Activated naive CD8-positive, alpha-beta T cell (primary cell): ENCODE measurements around the gene PHOSPHO1.
"Not testable (repeated sequence)": the region's sequence is repeated elsewhere in the genome, so short reads cannot be mapped to it uniquely, and the experiment has no call there.

Source experiments
- H3K27ac Mint-ChIP-seq: one replicate; pipeline ENCODE4 v1.8.0; 2021; ENCODE audit warnings: mixed read lengths
- H3K27me3 Mint-ChIP-seq: one replicate; pipeline ENCODE4 v1.8.0; 2021; ENCODE audit warnings: mixed read lengths
- H3K36me3 Mint-ChIP-seq: one replicate; pipeline ENCODE4 v1.8.0; 2021; ENCODE audit warnings: mixed read lengths
- H3K4me1 Mint-ChIP-seq: one replicate; pipeline ENCODE4 v1.8.0; 2021; ENCODE audit warnings: low read depth, mixed read lengths
- H3K4me3 Mint-ChIP-seq: one replicate; pipeline ENCODE4 v1.8.0; 2021; ENCODE audit warnings: mild to moderate bottlenecking, mixed read lengths
- H3K9me3 Mint-ChIP-seq: one replicate; pipeline ENCODE4 v1.8.0; 2021; ENCODE audit warnings: low read depth, mixed read lengths

PHOSPHO1 gene

GRCh38 chr17:49195751-49196150 lies 34.8 kb downstream of the PHOSPHO1 start:
- no peak overlapping the region for H3K27ac Mint-ChIP-seq
- H3K4me1 Mint-ChIP-seq: peaks cover 27% of the 10 kb centered on the region
- H3K4me3 Mint-ChIP-seq: no peak overlapping the region

GRCh38 chr17:49194297-49194607 lies 36.3 kb downstream of the PHOSPHO1 start:
- Mint-ChIP-seq H3K27ac (peak overlapping the region; percentile 42), H3K4me3 (peak overlapping the region; percentile 89), H3K9me3 (no peaks in the 10 kb centered on the region), H3K27me3 (no peaks in the 10 kb centered on the region), H3K4me1 (peaks cover 30% of the 10 kb centered on the region), H3K36me3 (no peaks in the 10 kb centered on the region)

More at GRCh38 chr17:49195751-49196150, 34.8 kb downstream of the PHOSPHO1 start:
- H3K9me3 Mint-ChIP-seq: no peaks in the 10 kb centered on the region
- H3K36me3 Mint-ChIP-seq: no peaks in the 10 kb centered on the region
- H3K27me3 Mint-ChIP-seq: no peaks in the 10 kb centered on the region

DNA sequence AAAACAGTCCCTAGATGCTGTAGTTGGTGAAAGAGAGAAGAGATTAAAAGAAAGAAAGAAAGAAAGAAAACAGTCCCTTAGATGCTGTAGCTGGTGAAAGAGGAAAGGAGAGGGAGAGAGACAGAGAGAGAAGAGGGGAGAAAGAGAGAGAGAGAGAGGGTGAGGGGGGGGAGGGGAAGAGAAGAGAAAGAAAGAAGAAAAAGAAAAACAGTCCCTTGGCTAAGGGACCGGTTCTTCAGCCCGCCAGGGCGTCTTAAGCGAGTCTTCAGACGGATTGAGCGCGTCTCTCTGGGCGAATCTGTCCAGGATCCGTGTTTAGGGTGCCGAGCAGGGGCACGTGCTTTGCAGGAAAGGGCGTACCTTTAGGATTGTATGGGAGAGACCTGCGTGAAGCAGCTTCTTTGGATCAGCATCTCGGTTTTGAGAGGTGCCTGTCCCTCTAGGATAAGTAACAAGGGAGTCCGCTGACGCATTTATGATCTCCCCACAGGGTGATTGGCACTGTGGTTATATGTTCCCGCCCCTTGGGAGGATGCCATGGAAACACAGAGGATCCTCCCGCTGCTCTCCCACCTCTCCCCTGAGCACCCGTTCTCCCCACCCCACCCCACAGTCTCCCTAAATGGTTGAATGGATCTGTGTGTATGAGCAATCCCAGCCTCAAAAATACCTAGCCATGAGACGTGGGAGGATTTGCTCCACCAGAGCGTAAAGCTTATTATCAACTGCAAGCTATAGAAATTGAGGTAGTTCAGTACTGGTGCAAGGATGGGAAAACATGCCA lies 36.9 kb downstream of the PHOSPHO1 start:
- Mint-ChIP-seq H3K27me3 (no peaks in the 10 kb centered on the region), H3K4me1 (peaks cover 30% of the 10 kb centered on the region), H3K9me3 (no peaks in the 10 kb centered on the region), H3K36me3 (no peaks in the 10 kb centered on the region), H3K4me3 (peak overlapping the region; percentile 89), H3K27ac (peak overlapping the region; percentile 96)

DNA sequence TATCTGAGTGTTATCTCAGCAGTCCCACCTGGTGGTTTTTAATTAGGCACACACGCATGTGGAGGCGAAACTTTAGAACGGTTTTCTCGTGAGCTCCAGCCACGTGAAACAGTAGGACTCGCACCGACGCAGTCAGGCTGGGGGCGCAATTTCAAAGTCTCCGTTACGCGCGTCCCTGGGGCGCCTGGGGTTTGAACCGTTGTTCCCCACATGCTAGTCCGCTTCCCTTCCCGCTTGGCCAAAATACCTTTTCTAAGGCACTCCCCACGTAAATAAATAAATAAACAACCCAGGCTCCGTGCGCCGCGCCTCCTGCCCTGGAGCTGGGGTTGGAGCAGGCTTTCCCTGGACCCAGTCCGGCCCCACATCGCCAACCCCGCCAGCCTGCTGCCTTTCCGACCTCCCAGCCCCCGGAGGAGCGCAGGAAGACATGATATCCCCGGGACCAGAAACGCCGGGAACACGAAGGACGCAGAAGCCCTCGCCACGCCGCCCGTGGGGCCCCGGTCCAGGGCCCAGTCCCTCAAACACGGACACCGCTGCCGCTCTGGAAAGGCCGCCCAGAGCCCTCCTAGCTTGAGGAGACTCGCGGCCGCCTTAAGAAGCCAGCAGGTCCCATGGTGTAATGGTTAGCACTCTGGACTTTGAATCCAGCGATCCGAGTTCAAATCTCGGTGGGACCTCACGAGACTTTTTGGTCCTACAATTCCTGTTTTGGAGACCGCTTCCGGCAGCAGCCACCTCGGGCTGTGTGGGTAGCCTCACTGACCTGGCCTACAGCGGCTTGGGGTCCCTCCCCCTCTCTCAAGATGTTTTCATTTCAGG lies 38.5 kb downstream of the PHOSPHO1 start:
- peak overlapping the region; percentile 89 for H3K4me3 Mint-ChIP-seq
- no peaks in the 10 kb centered on the region for H3K27me3 Mint-ChIP-seq
- no peaks in the 10 kb centered on the region for H3K36me3 Mint-ChIP-seq
- H3K27ac Mint-ChIP-seq: peak overlapping the region; percentile 96
- peaks cover 28% of the 10 kb centered on the region for H3K4me1 Mint-ChIP-seq
- H3K9me3 Mint-ChIP-seq: no peaks in the 10 kb centered on the region

GRCh38 chr17:49191409-49191916 lies 39.1 kb downstream of the PHOSPHO1 start:
- H3K4me3 Mint-ChIP-seq: peak overlapping the region; percentile 89
- no peaks in the 10 kb centered on the region for H3K36me3 Mint-ChIP-seq
- no peaks in the 10 kb centered on the region for H3K9me3 Mint-ChIP-seq
- peaks cover 28% of the 10 kb centered on the region for H3K4me1 Mint-ChIP-seq
- peak overlapping the region; percentile 96 for H3K27ac Mint-ChIP-seq
- no peaks in the 10 kb centered on the region for H3K27me3 Mint-ChIP-seq

GRCh38 chr17:49190932-49191331 lies 39.7 kb downstream of the PHOSPHO1 start:
- Mint-ChIP-seq H3K9me3 (no peaks in the 10 kb centered on the region), H3K27ac (peak overlapping the region; percentile 73), H3K27me3 (no peaks in the 10 kb centered on the region), H3K4me3 (peak overlapping the region; percentile 44), H3K4me1 (peaks cover 27% of the 10 kb centered on the region), H3K36me3 (no peaks in the 10 kb centered on the region)

GRCh38 chr17:49187301-49187700 lies 43.3 kb downstream of the PHOSPHO1 start:
- no peak overlapping the region for H3K27ac Mint-ChIP-seq
- H3K9me3 Mint-ChIP-seq: no peaks in the 10 kb centered on the region
- peaks cover 12% of the 10 kb centered on the region for H3K4me1 Mint-ChIP-seq
- H3K4me3 Mint-ChIP-seq: no peak overlapping the region
- H3K27me3 Mint-ChIP-seq: no peaks in the 10 kb centered on the region
- H3K36me3 Mint-ChIP-seq: peaks cover 4% of the 10 kb centered on the region

- not testable (repeated sequence) for H3K36me3 Mint-ChIP-seq, H3K27ac Mint-ChIP-seq, H3K4me3 Mint-ChIP-seq, H3K4me1 Mint-ChIP-seq, H3K27me3 Mint-ChIP-seq, H3K9me3 Mint-ChIP-seq
Observed at GRCh38 chr17:49185381-49185780, 45.2 kb downstream of the PHOSPHO1 start.

DNA sequence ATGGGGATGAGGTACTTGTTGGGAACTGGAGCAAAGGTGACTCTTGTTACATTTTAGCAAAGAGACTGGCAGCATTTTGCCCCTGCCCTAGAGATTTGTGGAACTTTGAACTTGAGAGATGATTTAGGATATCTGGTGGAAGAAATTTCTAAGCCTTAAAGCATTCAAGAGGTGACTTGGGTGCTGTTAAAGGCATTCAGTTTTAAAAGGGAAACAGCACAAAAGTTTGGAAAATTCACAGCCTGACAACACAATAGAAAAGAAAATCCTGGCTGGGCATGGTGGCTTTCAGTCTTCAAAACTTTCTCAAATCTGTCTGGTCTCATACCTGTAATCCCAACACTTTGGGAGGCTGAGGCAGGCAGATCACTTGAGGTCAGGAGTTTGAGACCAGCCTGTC lies 46.1 kb downstream of the PHOSPHO1 start:
- not testable (repeated sequence) for H3K27ac Mint-ChIP-seq, H3K36me3 Mint-ChIP-seq, H3K4me1 Mint-ChIP-seq, H3K9me3 Mint-ChIP-seq, H3K27me3 Mint-ChIP-seq, H3K4me3 Mint-ChIP-seq

DNA sequence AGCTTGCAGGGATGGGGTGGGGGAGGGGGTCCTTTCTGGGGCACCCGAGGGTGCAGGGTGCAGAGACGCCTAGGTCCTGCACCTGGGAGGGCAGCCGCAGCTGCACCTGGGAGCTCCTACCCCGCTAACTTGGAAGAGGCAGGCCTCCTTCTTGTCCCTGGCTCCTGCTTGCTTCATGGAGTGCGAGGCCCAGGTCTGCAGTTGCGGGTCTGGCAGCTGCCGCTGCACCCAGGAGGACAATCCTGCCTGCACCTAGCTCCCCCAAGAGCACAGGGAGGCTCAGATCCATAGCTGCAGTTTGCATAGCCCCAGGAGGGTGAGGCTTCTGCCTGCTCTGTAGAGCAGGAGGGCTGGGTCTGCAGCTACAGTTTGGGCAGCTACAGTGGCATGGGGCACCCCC lies 46.8 kb downstream of the PHOSPHO1 start:
- H3K4me1 Mint-ChIP-seq: peaks cover 4% of the 10 kb centered on the region
- H3K27ac Mint-ChIP-seq: no peak overlapping the region
- H3K27me3 Mint-ChIP-seq: no peaks in the 10 kb centered on the region
- no peaks in the 10 kb centered on the region for H3K9me3 Mint-ChIP-seq
- peaks cover 4% of the 10 kb centered on the region for H3K36me3 Mint-ChIP-seq
- no peak overlapping the region for H3K4me3 Mint-ChIP-seq

GRCh38 chr17:49183341-49183740 lies 47.2 kb downstream of the PHOSPHO1 start:
- Mint-ChIP-seq H3K27me3 (no peaks in the 10 kb centered on the region), H3K4me1 (peaks cover 4% of the 10 kb centered on the region), H3K9me3 (no peaks in the 10 kb centered on the region), H3K4me3 (no peak overlapping the region), H3K36me3 (peaks cover 4% of the 10 kb centered on the region), H3K27ac (no peak overlapping the region)

- Mint-ChIP-seq H3K9me3 (no peaks in the 10 kb centered on the region), H3K27ac (no peak overlapping the region), H3K4me3 (no peak overlapping the region), H3K36me3 (peaks cover 4% of the 10 kb centered on the region), H3K4me1 (peaks cover 4% of the 10 kb centered on the region), H3K27me3 (no peaks in the 10 kb centered on the region)
Observed at GRCh38 chr17:49180998-49181635, 49.5 kb downstream of the PHOSPHO1 start.

DNA sequence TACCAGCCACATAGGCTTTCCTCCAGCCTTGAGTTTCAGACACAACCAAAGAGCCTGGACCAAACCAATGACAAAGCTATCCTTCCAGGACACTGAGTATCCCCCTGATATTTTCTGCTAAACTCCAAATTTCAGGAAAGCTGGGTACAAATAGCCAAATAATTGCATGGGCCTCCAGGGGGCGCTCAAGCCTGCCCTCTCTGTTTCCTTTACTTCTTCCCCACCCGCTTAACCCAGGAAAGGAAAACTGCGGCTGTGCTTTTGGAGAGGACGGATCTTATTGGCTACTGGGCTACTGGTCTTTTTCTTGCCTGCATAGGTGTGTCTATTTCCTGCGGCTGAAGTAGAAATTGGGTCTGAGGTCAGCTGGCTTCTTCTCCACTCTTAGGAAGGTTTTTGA lies 50.3 kb downstream of the PHOSPHO1 start:
- Mint-ChIP-seq H3K27me3 (no peaks in the 10 kb centered on the region), H3K4me1 (peaks cover 4% of the 10 kb centered on the region), H3K4me3 (no peak overlapping the region), H3K36me3 (peaks cover 4% of the 10 kb centered on the region), H3K9me3 (peaks cover 8% of the 10 kb centered on the region), H3K27ac (no peak overlapping the region)

GRCh38 chr17:49175978-49176377 lies 54.6 kb downstream of the PHOSPHO1 start:
- H3K27ac Mint-ChIP-seq, H3K4me3 Mint-ChIP-seq, H3K4me1 Mint-ChIP-seq: not testable (repeated sequence)
- peaks cover 13% of the 10 kb centered on the region for H3K27me3 Mint-ChIP-seq
- H3K36me3 Mint-ChIP-seq: peaks cover 13% of the 10 kb centered on the region
- H3K9me3 Mint-ChIP-seq: peaks cover 20% of the 10 kb centered on the region
